SH-SY5Y (cell line): ENCODE results near the gene PTPRCAP.

Source experiments
- GATA2 ChIP-seq: IDR thresholded peaks from 2 replicates; pipeline ENCODE4 v1.6.1; 2011; ENCODE audit warnings: mild to moderate bottlenecking, low read depth, low read length
- GATA3 ChIP-seq: IDR thresholded peaks from 2 replicates; pipeline ENCODE4 v1.6.1; 2011; ENCODE audit warnings: low read depth, mild to moderate bottlenecking, low read length, moderate library complexity

GRCh38 chr11:67464411-67465188, 27.1 kb upstream of the PTPRCAP start:
- TF ChIP-seq GATA3 (no peak), GATA2 (no peak)
